HepG2 (cell line): ENCODE data around the gene ARIH1. TPM values are rescaled to one million over a fixed set of nuclear protein-coding genes. Genes with fewer than 3 reads are reported as not detected.
"Not testable (repeated sequence)": the region's sequence is repeated elsewhere in the genome, so short reads cannot be mapped to it uniquely, and the experiment has no call there.

ENCODE experiments used
- ATAC-seq: fragments of 200-7000 bp; cut with Tn5 transposase; 3 replicates; pipeline ENCODE4 v1.9.1; 2020; ENCODE audit warnings: mild to moderate bottlenecking, moderate library complexity
- BruUV-seq: library from RNA; stranded (reverse); fragments of 400-500 nt; replicated peaks from 2 replicates; lab custom pipeline; 2021; lab: Mats Ljungman, UMichigan
- CTCF ChIA-PET: fragments of 300-600 bp; formaldehyde crosslinking; extraction: SDS; loops from one replicate; lab custom pipeline; 2021; ENCODE audit warnings: low total read pairs, inconsistent platforms, low intra/inter-chr PET ratio; lab: Yijun Ruan, JAX
- POLR2A ChIA-PET: fragments of 350-600 bp; sonication (Branson Sonifier 250); formaldehyde crosslinking; loops from one replicate; lab custom pipeline; 2020; ENCODE audit warnings: antibody characterized with exemption, inconsistent platforms; lab: Yijun Ruan, JAX
- DNase-seq: peaks from one replicate; pipeline ENCODE4 v3.0.0-alpha.2; 2015; ENCODE audit warnings: low spot score
- FAIRE-seq: peaks from 3 replicates; lab custom pipeline; 2011; peaks lifted over from hg19 to GRCh38; lab: Jason Lieb, UNC
- H2AFZ ChIP-seq: one replicate; pipeline ENCODE4 v1.6.1; 2011; ENCODE audit warnings: low read length, inconsistent platforms
- H3K27ac ChIP-seq: fragments of 300-600 bp; 3 replicates; pipeline ENCODE4 v1.8.0; 2011; ENCODE audit warnings: mixed run types, mild to moderate bottlenecking, mixed read lengths, low read length, inconsistent platforms; ENCODE audit not compliant: insufficient read depth; ENCODE audit errors: extremely low read length
- H3K27me3 ChIP-seq, 2 experiments: fragments of 200-600 bp in 1 of 2; 2 replicates in 1 of 2; 3 replicates in 1 of 2; pipeline versions ENCODE4 v1.6.0 to v1.8.0; 2011; ENCODE audit warnings: low read length in 2 of 2, mild to moderate bottlenecking in 2 of 2, moderate library complexity in 2 of 2, inconsistent platforms in 1 of 2; ENCODE audit not compliant: insufficient read depth in 2 of 2, control insufficient read depth in 1 of 2
- H3K36me3 ChIP-seq, 2 experiments: fragments of 200-600 bp in 1 of 2; replicated peaks in 1 of 2; 2 replicates in 1 of 2; 3 replicates in 1 of 2; pipeline versions ENCODE4 v1.5.1 to v1.8.0; 2011; ENCODE audit warnings: low read length in 2 of 2, inconsistent platforms in 1 of 2; ENCODE audit not compliant: insufficient read depth in 2 of 2, control insufficient read depth in 1 of 2
- H3K4me1 ChIP-seq: 2 replicates; pipeline ENCODE4 v1.5.1; 2012; ENCODE audit warnings: low read length, inconsistent platforms; ENCODE audit not compliant: insufficient read depth
- H3K4me2 ChIP-seq: 2 replicates; pipeline ENCODE4 v1.6.0; 2011; ENCODE audit warnings: low read depth, low read length, inconsistent platforms
- H3K4me3 ChIP-seq, 3 experiments: fragments of 200-600 bp in 1 of 3; sonication (generic), shearing (Covaris generic) in 1 of 3; replicated peaks in 1 of 3; 2 replicates each; pipeline ENCODE4 v1.5.1; 2011 to 2016; ENCODE audit warnings: low read length in 3 of 3, inconsistent platforms in 2 of 3, low read depth in 2 of 3, mild to moderate bottlenecking in 2 of 3, control low read depth in 1 of 3, mixed read lengths in 1 of 3; ENCODE audit not compliant: insufficient read depth in 1 of 3
- H3K79me2 ChIP-seq: one replicate; pipeline ENCODE4 v1.6.1; 2011; ENCODE audit warnings: low read length, inconsistent platforms; ENCODE audit not compliant: insufficient read depth
- H3K9ac ChIP-seq: 2 replicates; pipeline ENCODE4 v1.6.0; 2011; ENCODE audit warnings: mild to moderate bottlenecking, low read depth, low read length, inconsistent platforms; ENCODE audit not compliant: insufficient read depth
- H3K9me3 ChIP-seq: 2 replicates; pipeline ENCODE4 v1.5.1; 2012; ENCODE audit warnings: mild to moderate bottlenecking, low read length
- H4K20me1 ChIP-seq: 2 replicates; pipeline ENCODE4 v1.6.0; 2011; ENCODE audit warnings: inconsistent platforms, mild to moderate bottlenecking, low read length, moderate library complexity; ENCODE audit not compliant: insufficient read depth
- ARID5B ChIP-seq: IDR thresholded peaks from 2 replicates; pipeline ENCODE4 v1.4.0; 2020; ENCODE audit warnings: mild to moderate bottlenecking, missing genetic modification reagents
- CBFB ChIP-seq: sonication (generic); formaldehyde crosslinking; IDR thresholded peaks from 2 replicates; pipeline ENCODE4 v1.4.0; 2020; ENCODE audit warnings: missing genetic modification reagents
- DMAP1 ChIP-seq: IDR thresholded peaks from 2 replicates; pipeline ENCODE4 v1.6.1; 2016
- HOXD1 ChIP-seq: sonication (generic); formaldehyde crosslinking; IDR thresholded peaks from 2 replicates; pipeline ENCODE4 v1.5.0; 2020; ENCODE audit warnings: missing genetic modification reagents
- KAT8 ChIP-seq: IDR thresholded peaks from 2 replicates; pipeline ENCODE4 v1.6.1; 2016; ENCODE audit warnings: missing genetic modification reagents, missing compliant biosample characterization
- KMT2B ChIP-seq: IDR thresholded peaks from 2 replicates; pipeline ENCODE4 v1.6.1; 2016; ENCODE audit warnings: missing genetic modification reagents, missing compliant biosample characterization
- MED1 ChIP-seq: sonication (generic); formaldehyde crosslinking; IDR thresholded peaks from 2 replicates; pipeline ENCODE4 v1.4.0; 2020; ENCODE audit warnings: missing genetic modification reagents
- MXD4 ChIP-seq: IDR thresholded peaks from 2 replicates; pipeline ENCODE4 v1.6.1; 2016; ENCODE audit warnings: mild to moderate bottlenecking, missing biosample characterization, missing genetic modification reagents
- NCOA2 ChIP-seq: sonication (generic); formaldehyde crosslinking; IDR thresholded peaks from 2 replicates; pipeline ENCODE4 v1.8.0; 2022; ENCODE audit warnings: inconsistent platforms
- PHF8 ChIP-seq: sonication (generic); formaldehyde crosslinking; IDR thresholded peaks from 2 replicates; pipeline ENCODE4 v1.5.0; 2020; ENCODE audit warnings: missing genetic modification reagents
- SMAD3 ChIP-seq: sonication (generic); formaldehyde crosslinking; IDR thresholded peaks from 2 replicates; pipeline ENCODE4 v1.4.0; 2020; ENCODE audit warnings: missing genetic modification reagents
- SOX5 ChIP-seq: IDR thresholded peaks from 2 replicates; pipeline ENCODE4 v1.6.1; 2016; ENCODE audit warnings: borderline replicate concordance
- THAP11 ChIP-seq: IDR thresholded peaks from 2 replicates; pipeline ENCODE4 v1.6.1; 2016; ENCODE audit warnings: missing biosample characterization, missing genetic modification reagents
- YEATS2 ChIP-seq: sonication (generic); formaldehyde crosslinking; IDR thresholded peaks from 2 replicates; pipeline ENCODE4 v1.4.0; 2020; ENCODE audit warnings: missing genetic modification reagents, borderline replicate concordance
- ZNF768 ChIP-seq: sonication (generic); formaldehyde crosslinking; IDR thresholded peaks from 2 replicates; pipeline ENCODE4 v1.4.0; 2020; ENCODE audit warnings: missing genetic modification reagents
- WGBS: methylation state at CpG from one replicate; pipeline ENCODE4 v1.1.6; 2017; ENCODE audit warnings: low lambda C conversion rate; 5-methylcytosine and 5-hydroxymethylcytosine counted together
- in situ Hi-C: cut with HindIII; loops from 2 replicates; pipeline ENCODE4 v1.10.0; 2017; ENCODE audit warnings: low pct_unique_long_range_greater_than_20kb; ENCODE audit not compliant: extremely low pct_ligation_motif_present
- intact Hi-C: fragments of 100-400 bp; cut with micrococcal nuclease; formaldehyde crosslinking; loops from one replicate; pipeline ENCODE4 v1.10.0; 2022; ENCODE audit not compliant: unreplicated experiment
- polyA plus RNA-seq, 8 experiments: library from polyadenylated mRNA; depleted of rRNA in 3 of 8; stranded (reverse) in 7 of 8; unstranded in 1 of 8; fragments of >200 nt; fragmentation: Illumina TruSeq in 4 of 8; extraction: Trizol in 4 of 8; gene quantifications; 2 replicates each; pipeline versions ENCODE4 v1.2.1 to v1.2.3, GENCODE V29; 2011 to 2016; ENCODE audit warnings: low read depth in 4 of 8, missing spikeins in 1 of 8, mixed read lengths in 1 of 8; ENCODE audit not compliant: insufficient read depth in 1 of 8
- total RNA-seq, 5 experiments: library from RNA; depleted of rRNA; stranded (reverse); fragments of >200 nt; fragmentation: Illumina TruSeq; extraction: Trizol; gene quantifications; 2 replicates each; pipeline ENCODE4 v1.2.3, GENCODE V29; 2016; ENCODE audit warnings: low read depth in 1 of 5
- TF ChIP-seq, protein P1 (sequence below): sonication (generic); formaldehyde crosslinking; IDR thresholded peaks from 2 replicates; pipeline ENCODE4 v1.4.0; 2020; ENCODE audit warnings: missing genetic modification reagents
- TF ChIP-seq, protein P2 (sequence below): sonication (generic); formaldehyde crosslinking; IDR thresholded peaks from 2 replicates; pipeline ENCODE4 v1.4.0; 2020; ENCODE audit warnings: missing genetic modification reagents

The ARIH1 gene
- total and polyA plus RNA-seq, 2 of the 13 experiments (the other 11 are each of a cell fraction or from before 2014, with no cell fraction given) = 38.8 to 59.8 TPM

- FAIRE-seq, in situ Hi-C loops, H3K36me3 ChIP-seq, H3K27ac ChIP-seq, CTCF ChIA-PET, H3K9ac ChIP-seq, H3K9me3 ChIP-seq, intact Hi-C loops, BruUV-seq, POLR2A ChIA-PET, H3K27me3 ChIP-seq, H4K20me1 ChIP-seq, H2AFZ ChIP-seq, H3K79me2 ChIP-seq, H3K4me1 ChIP-seq: not testable (repeated sequence)
- peak; percentile 75 for ATAC-seq
- Histone ChIP-seq H3K4me3 (peak overlapping the region in 2 of 3 experiments; percentile 41 to 46; a peak in 3 of 6 replicates), H3K4me2 (peak overlapping the region; percentile 27; the same call in 1 of the 2 replicates)
- peak; percentile 69 for DNase-seq
- WGBS = no CpG with 5 or more reads among the region's 43 CpGs
- TF ChIP-seq MXD4 (CRISPR knock-in tag) (0 out of 2 replicates have a peak, but pooled peaks have one; percentile 43), YEATS2 (peak; percentile 85), KMT2B (peak; percentile 68), THAP11 (CRISPR knock-in tag) (peak; percentile 81), CBFB (CRISPR knock-in tag) (peak; percentile 64; the same call in 1 of the 2 replicates), SMAD3 (CRISPR knock-in tag) (peak; percentile 35; the same call in 1 of the 2 replicates), MED1 (CRISPR knock-in tag) (peak; percentile 58), ARID5B (CRISPR knock-in tag) (peak; percentile 54), NCOA2 (CRISPR knock-in tag) (0 out of 2 replicates have a peak, but pooled peaks have one; percentile 34), KAT8 (CRISPR knock-in tag) (peak; percentile 98), PHF8 (peak; percentile 76), ZNF768 (CRISPR knock-in tag) (peak; percentile 41; the same call in 1 of the 2 replicates), HOXD1 (CRISPR knock-in tag) (0 out of 2 replicates have a peak, but pooled peaks have one; percentile 39), DMAP1 (CRISPR knock-in tag) (peak; percentile 52; the same call in 1 of the 2 replicates), SOX5 (CRISPR knock-in tag) (0 out of 2 replicates have a peak, but pooled peaks have one; percentile 21)
- TF ChIP-seq, protein P1, sequence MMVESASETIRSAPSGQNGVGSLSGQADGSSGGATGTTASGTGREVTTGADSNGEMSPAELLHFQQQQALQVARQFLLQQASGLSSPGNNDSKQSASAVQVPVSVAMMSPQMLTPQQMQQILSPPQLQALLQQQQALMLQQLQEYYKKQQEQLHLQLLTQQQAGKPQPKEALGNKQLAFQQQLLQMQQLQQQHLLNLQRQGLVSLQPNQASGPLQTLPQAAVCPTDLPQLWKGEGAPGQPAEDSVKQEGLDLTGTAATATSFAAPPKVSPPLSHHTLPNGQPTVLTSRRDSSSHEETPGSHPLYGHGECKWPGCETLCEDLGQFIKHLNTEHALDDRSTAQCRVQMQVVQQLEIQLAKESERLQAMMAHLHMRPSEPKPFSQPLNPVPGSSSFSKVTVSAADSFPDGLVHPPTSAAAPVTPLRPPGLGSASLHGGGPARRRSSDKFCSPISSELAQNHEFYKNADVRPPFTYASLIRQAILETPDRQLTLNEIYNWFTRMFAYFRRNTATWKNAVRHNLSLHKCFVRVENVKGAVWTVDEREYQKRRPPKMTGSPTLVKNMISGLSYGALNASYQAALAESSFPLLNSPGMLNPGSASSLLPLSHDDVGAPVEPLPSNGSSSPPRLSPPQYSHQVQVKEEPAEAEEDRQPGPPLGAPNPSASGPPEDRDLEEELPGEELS = 0 out of 2 replicates have a peak, but pooled peaks have one; percentile 21
- TF ChIP-seq, protein P2, sequence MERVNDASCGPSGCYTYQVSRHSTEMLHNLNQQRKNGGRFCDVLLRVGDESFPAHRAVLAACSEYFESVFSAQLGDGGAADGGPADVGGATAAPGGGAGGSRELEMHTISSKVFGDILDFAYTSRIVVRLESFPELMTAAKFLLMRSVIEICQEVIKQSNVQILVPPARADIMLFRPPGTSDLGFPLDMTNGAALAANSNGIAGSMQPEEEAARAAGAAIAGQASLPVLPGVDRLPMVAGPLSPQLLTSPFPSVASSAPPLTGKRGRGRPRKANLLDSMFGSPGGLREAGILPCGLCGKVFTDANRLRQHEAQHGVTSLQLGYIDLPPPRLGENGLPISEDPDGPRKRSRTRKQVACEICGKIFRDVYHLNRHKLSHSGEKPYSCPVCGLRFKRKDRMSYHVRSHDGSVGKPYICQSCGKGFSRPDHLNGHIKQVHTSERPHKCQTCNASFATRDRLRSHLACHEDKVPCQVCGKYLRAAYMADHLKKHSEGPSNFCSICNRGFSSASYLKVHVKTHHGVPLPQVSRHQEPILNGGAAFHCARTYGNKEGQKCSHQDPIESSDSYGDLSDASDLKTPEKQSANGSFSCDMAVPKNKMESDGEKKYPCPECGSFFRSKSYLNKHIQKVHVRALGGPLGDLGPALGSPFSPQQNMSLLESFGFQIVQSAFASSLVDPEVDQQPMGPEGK (CRISPR knock-in tag) = peak; percentile 60; the same call in 1 of the 2 replicates
Measured at GRCh38 chr15:72636519-72637282, 162.6 kb downstream of the ARIH1 start.
